GM12801 (cell line): ENCODE data around the gene NLRC5.

ENCODE experiments used
- CTCF ChIP-seq: IDR thresholded peaks from one replicate; pipeline ENCODE4 v1.5.1; 2011; ENCODE audit warnings: control low read depth; ENCODE audit not compliant: insufficient read length; ENCODE audit errors: extremely low read depth

Gene NLRC5

GRCh38 chr16:57115514-57116182, 126.3 kb downstream of the NLRC5 start:
- TF ChIP-seq CTCF: no peak

- TF ChIP-seq CTCF: no peak
Measured at GRCh38 chr16:57118461-57119084, 129.2 kb downstream of the NLRC5 start.

GRCh38 chr16:57123216-57123973, 134.0 kb downstream of the NLRC5 start:
- no peak for TF ChIP-seq CTCF

GRCh38 chr16:57123974-57124674, 134.8 kb downstream of the NLRC5 start:
- no peak for TF ChIP-seq CTCF

- no peak for TF ChIP-seq CTCF
Measured at GRCh38 chr16:57125376-57125775, 136.0 kb downstream of the NLRC5 start.

GRCh38 chr16:57125969-57126368, 136.6 kb downstream of the NLRC5 start:
- TF ChIP-seq CTCF: no peak

GRCh38 chr16:57126411-57126810, 137.1 kb downstream of the NLRC5 start:
- no peak for TF ChIP-seq CTCF
